NCI-H146 (cell line): ENCODE results near the gene ZNF324B.
A peak's percentile ranks its signal among the peaks of the same experiment; 100 is the strongest.
"Not testable (repeated sequence)": the region's sequence is repeated elsewhere in the genome, so short reads cannot be mapped to it uniquely, and the experiment has no call there.

Source experiments
- DNase-seq: peaks from one replicate; lab custom pipeline; 2025; lab: John Stamatoyannopoulos, UW

ZNF324B gene

GRCh38 chr19:58480481-58480830, 29.0 kb downstream of the ZNF324B start:
- no peak for DNase-seq

GRCh38 chr19:58480831-58481230, 29.4 kb downstream of the ZNF324B start:
- no peak for DNase-seq

GRCh38 chr19:58482372-58482771, 30.9 kb downstream of the ZNF324B start:
- DNase-seq, result no peak

- no peak for DNase-seq
Measured at GRCh38 chr19:58483776-58484175, 32.4 kb downstream of the ZNF324B start.

- DNase-seq, result not testable (repeated sequence)
Measured at GRCh38 chr19:58484349-58484748, 32.9 kb downstream of the ZNF324B start.

GRCh38 chr19:58491393-58491792, 40.0 kb downstream of the ZNF324B start:
- DNase-seq, result no peak

- DNase-seq, result no peak
Measured at GRCh38 chr19:58492265-58492664, 40.8 kb downstream of the ZNF324B start.

- no peak for DNase-seq
Measured at GRCh38 chr19:58497634-58498170, 46.3 kb downstream of the ZNF324B start.

GRCh38 chr19:58498316-58499020, 47.0 kb downstream of the ZNF324B start:
- peak; percentile 45 for DNase-seq

- peak; percentile 100 for DNase-seq
Measured at GRCh38 chr19:58499021-58499927, 47.9 kb downstream of the ZNF324B start.

GRCh38 chr19:58500242-58500641, 48.8 kb downstream of the ZNF324B start:
- no peak for DNase-seq
